Stimulated activated CD4-positive, alpha-beta T cell treated with anti-CD3 and anti-CD28 coated beads, Interleukin-12 subunit alpha, Interleukin-12 subunit beta, amount 100 ng/mL, for 48 hours (primary cell): Measurements from ENCODE around the gene CDH7.

Experiments
- DNase-seq, 3 donors: peaks; one replicate each; pipeline ENCODE4 v3.0.0-alpha.2; 2020; ENCODE audit warnings: low read depth in 2 of 3, low spot score in 1 of 3

CDH7 gene

DNA sequence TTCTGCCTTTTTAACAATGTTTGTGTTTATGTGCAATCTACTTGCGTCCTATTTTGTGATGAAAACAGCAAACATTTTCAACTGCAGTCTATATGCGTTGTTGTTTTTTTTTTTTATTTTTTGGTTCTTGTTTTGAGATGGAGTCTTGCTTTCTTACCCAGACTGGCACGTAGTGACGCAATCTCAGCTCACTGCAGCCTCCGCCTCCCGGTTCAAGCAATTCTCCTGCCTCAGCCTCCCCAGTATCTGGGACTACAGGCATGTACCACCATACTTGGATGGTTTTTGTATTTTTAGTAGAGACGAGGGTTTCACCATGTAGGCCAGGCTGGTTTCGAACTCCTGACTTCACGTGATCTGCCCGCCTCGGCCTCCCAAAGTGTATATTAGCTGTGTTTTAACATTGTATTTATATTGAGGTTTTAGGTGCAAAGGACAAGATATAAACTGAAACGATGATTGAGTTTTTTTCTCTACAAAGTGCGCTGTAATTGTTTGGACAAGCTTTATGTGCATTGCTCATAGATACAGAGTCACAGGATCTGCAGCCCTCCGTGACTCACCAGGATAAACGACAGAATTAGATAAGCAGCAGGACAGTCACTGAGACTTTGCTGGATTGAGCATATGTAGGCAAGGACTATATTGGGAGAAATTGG, 17.4 kb downstream of the CDH7 start:
- DNase-seq = no peak

DNA sequence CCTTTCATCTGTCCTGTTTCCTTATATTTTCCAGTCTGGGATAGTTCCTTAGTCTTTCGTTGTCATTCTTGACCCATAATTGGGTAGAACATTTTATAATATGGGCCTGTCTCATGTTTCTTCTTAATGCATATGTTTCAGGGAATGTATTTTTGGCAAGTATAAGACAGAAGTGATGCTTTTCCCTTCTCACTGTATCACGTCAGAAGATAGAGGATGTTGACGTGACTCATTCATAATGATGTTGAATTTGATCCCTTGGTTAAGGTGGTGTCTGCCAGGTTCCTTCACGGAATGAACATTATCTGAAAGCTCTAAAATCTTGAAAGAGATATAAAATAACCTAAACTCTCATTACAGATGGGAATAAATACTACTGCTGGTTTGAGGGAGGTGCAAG, 18.8 kb downstream of the CDH7 start:
- no peak for DNase-seq

DNA sequence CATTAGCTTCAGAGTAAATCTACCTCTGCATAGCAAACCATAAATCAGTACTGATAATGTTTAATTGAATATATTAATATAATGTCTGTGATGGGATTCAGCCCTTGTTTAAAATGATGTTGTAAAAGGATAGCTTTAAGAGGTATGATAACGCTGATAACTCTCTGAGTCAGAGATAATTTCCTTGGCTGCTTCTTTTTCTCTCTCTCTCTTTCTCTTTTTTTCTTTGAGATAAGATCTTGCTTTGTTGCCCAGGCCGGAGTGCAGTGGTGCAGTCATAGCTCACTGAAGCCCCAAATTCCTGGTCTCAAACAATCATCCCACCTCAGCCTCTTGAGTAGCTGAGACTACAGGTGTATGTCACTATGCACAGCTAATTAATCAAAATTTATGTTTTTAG, 35.7 kb downstream of the CDH7 start:
- DNase-seq = no peak

DNA sequence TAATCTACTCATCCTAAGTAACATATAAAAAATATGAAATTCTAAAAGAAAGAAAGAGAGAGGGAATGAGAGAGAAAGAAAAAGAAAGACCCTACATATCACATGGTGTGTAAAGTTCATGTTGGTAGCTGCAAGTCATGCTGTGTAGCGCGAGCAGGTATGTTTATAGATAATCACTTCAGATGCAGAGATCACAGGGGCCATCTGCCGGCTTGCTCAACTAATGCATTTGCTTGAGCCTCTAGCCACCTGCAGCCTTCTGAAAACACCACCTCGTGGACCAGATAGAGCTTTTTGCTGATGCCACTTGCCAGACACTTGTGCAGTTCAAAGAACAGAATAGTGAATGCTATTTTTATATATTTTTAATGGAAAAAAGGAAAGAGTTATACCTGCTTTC, 37.6 kb downstream of the CDH7 start:
- DNase-seq = no peak

DNA sequence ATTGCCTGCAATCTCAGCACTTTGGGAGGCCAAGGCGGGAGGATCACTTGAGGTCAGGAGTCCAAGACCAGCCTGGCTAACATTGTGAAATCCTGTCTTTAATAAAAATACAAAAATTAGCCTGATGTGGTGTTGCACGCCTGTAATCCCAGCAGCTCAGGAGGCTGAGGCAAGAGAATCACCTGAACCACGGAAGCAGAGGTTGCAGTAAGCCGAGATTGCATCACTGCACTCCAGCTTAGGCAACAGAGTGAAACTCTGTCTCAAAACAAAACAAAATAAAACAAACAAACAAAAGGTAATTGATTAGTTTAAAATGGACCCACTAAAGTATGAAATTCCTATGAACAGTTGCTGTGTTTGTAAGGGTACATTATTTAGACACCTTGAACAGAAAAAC, 39.8 kb downstream of the CDH7 start:
- no peak for DNase-seq

DNA sequence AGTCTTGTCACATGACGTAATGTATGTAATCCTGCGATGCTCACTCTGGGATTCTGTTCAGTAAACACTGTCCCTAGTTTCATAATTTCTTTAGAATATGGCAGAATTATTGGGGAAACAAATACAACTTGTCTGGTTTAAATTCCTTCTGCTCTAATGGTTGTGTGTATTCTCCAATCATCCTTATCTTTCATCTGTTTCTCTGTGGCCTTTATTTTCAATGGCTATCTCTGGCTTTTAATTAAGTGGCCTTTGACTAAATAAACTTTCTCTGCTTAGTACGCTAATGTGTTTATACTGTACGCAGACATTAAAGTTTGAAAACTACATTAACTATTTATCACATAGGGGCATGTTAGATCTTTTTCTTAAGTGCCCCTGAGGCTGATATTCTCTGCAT, 40.9 kb downstream of the CDH7 start:
- no peak for DNase-seq

DNA sequence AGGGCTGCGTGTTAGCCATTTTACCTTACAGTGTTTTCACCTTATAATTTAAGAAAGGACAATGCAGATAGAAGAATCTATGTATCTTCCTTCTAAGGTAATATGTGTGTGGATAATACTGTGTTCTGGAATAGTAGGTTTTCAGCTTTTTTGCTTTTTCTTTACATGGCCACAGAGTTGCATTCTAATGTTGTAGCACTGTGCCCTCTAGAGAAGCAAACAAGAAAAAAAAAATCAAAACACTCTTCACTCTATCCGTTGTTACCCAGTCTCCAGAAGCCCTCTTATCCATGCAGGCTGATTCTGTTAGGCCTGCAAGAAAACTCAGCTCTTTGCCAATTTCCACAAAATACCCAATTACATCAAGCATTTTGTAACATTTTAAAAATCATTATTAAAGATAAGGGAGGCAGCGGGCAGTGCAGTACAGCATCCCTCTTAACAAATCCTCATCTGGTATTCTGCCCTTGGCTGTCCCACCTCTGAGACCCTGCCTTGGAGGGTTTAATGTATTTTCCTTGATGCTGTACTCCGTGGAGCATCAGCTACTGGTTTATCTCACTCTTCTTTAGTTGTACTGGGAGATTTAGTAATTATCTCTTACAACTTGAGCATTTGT, 41.8 kb downstream of the CDH7 start:
- DNase-seq = no peak

DNA sequence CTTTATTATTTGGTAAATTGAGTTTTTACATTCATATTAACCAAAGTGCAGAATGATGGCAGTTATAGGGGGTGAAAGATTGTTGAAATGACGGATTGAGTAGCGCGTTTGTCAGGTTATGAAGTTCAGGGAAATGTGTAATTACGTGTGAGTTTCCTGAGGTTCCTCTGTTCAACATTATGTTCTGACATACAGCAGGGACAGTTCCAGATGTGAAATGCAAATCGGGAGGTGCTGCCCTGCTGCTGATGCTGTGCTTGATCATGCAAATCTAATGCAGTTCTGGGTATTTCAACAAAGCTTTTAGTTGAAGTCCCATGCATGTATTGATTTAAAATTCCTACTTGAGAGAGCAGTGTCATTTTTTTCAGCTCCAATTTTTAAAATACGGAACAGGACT, 57.9 kb downstream of the CDH7 start:
- no peak for DNase-seq

DNA sequence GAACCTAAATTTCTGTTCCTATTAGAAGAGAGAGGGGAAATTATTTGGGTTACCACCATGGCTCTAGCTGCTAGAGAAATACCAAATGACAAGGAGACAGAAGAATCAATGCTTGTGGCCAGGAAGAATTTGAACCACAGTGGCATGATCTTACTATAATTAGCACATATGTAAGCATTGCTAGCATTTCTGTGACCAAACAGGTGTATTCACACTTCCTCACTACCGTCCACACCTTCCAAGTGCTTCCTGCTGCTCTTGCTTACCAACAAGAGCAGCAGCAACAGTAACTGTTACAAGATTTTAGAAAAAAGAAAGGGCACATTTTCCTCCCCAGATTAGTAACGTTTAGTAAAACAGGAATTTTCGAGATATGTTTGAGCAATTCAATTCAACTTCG, 60.5 kb downstream of the CDH7 start:
- no peak for DNase-seq

DNA sequence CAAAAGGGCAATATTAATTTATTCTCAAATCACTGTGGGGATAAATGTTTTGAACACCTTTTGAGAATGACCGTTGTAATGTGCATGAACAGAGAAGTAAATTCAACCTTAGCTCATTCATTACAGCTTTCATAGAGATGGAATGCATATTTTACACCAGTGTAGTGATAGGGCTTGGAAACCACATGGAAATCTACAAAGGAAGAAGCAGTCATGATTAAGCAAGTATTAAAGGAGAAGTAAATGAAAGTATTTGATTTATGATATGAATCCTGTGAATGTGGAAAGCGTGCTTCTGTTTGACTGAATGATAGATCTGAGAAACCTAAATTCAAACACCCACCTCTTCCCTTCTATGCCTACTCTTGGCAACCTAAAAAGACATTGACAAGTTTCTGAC, 64.7 kb downstream of the CDH7 start:
- DNase-seq = no peak

DNA sequence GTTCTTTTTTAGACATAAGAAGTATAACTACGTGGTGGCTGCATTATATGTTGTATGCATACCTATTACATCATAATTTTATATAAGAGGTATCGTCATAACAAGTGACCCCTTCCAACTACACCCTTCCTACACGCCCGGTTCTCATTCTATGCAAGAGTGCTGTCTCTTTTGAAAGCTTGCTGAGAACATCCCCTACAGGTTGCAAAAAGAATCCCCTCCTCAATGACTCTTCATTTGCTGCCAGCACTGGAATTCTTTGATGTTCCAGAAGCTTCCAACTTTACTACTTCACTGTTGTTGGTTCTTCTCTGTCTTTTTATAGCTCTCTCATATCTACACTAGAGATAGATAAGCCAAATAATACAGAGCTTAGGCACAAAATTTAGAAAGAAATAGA, 66.4 kb downstream of the CDH7 start:
- no peak for DNase-seq

DNA sequence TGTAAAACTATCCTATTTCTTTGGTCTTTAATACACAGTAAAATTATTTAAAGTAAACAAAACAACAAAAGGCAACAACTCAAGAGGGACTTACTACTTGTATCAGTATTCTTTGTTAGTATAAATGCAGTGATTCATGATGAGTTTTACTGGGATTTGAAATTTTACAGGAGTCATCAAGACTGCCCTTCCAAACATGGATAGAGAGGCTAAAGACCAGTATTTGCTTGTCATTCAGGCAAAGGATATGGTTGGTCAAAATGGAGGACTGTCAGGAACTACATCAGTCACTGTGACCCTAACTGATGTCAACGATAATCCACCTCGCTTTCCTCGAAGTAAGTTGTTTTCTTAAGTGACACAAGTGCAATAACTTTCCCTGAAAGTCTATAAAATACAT, 71.1 kb downstream of the CDH7 start:
- no peak for DNase-seq

DNA sequence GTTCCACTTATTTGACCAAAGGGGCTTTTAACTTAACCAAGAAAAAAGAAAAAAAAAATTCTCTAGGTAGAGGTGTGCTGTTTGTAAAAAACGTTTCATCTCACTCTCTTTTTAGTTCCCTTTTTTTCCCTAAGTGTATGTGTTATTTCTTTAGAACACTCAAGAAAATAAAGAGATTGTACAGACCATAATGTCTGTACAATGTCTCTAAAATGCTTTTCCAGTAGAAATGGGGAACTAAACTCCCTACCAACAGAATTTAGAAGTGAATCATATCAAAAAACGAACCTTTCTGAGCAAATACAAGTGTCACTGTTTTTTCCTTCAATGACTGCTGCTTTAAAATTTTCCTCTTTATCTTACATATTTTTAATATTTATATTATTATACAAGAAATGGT, 72.0 kb downstream of the CDH7 start:
- no peak for DNase-seq

DNA sequence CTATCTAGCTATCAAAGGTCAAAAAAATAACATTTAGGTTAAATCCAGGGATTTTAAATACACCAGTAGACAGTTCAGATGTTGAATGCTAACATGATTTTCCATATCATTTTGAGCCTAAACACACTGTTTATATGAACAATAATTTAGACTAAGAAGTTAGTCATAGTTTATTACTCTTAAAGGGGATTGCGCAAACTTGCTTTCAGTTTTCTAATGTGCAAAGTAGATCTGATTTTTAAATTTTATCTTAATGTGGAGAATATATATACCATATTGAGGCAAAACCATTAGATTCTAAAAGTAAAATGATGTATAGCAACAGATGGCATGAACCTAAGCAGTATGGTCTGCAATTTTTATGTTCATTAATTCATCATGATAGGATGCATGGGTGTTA, 76.6 kb downstream of the CDH7 start:
- no peak for DNase-seq

DNA sequence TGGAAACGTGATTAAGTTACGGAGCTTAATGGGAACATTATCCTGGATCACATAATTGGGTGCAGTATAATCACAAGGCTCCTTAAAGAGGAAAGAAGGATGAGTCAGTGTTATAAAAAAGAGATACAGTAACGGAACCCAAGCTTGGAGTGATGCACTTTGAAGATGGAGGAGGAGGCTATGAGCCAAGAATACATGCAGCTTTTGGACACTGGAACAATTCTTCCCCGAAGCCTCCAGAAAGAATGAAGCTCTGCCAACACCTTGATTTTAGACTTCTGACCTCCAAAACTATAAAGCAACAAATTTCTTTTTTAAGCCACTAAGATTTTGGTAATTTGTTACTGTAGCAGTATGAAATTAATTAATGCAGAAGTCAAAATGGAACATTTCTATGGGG, 85.1 kb downstream of the CDH7 start:
- no peak for DNase-seq

DNA sequence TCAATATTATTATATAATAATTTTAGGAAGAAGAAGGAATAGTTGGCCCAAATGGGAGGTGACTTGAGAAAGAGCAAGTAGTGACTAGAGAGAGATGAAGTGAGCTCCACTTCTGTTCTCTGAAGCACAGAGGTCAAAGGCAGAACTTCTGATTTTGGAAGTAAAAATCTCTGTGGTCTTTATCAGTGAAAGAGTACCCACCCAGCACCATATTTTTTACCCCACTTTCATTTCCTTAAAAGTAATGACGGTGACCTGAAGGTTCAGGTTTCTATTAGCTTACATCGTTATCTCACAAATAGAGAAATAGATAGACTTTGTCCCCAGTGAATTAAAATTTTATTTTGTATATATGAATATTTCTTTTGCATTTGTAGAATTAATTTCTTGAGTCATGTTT, 95.3 kb downstream of the CDH7 start:
- DNase-seq = no peak

DNA sequence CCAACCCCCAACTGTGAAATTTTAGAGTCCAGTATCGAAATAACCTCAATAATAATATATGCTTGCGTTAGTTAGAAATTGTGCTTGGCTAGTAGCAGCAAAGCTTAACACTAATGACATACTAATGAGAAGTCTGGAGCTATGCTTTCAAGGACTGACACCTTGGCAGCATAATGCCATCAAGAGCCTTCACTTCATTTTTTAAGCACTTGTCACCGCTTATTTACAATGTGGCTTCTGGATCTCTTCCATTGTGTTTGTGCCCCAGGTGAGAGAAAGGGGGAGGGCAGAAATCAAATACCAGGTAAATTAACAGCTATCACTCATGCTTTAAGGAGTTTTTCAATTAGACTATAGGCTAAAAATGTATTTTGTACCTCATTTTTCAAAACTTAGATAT, 101.5 kb downstream of the CDH7 start:
- DNase-seq = no peak

DNA sequence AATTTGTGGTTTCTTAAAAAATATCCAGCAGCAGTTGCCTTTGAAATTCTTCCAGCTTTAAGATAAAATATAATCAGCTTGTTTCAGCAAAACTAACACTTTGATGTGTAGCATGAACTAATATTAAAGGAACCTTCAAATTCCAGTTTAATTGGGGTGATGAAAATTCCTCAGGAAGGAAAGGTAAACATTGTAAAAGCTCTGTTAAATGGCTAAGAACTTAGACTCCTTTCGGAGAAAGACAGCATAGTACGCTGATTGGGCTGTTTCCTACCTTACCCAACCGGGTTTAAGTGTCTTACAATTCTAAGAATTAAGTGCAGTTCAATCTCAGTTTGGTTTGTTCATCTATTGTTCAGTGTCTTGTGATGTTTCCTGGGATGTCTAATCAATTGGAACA, 108.3 kb downstream of the CDH7 start:
- DNase-seq = no peak

DNA sequence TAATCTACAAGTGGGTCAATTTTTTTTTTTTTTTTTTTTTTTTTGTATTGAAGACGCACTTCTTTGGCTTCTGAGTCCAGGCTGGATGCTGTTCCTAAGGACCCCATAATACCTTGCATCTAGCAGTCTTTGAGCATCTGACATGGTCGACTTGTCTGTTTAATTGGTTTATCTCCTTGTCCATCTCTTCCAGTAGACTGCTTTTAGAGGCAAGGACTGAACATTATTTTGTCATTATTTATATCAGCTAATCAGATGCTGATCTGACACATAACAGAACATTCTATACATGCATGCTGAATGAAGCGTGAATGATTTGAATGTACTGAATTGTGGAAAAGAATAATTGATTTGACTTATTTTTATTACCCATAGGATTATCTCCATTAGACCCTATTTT, 118.7 kb downstream of the CDH7 start:
- no peak for DNase-seq

DNA sequence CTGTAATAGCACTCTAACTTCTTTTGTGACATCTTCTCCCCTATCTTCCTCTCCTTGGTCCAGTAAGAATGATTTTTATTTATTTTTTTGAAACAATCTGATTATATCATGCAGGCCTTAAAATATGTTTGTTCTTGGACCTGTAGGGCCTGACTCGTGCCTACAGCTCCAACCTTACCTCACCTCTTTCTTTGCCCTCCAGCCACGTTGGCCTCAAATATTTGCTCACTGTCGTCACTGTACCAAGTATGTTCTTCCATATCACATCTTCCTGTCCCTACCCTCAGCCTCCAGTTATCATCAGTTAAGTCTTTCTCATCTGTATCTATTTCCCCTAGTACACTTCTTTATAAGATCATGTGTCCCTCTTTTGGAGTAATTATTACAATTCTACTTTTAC, 125.5 kb downstream of the CDH7 start:
- DNase-seq = no peak

DNA sequence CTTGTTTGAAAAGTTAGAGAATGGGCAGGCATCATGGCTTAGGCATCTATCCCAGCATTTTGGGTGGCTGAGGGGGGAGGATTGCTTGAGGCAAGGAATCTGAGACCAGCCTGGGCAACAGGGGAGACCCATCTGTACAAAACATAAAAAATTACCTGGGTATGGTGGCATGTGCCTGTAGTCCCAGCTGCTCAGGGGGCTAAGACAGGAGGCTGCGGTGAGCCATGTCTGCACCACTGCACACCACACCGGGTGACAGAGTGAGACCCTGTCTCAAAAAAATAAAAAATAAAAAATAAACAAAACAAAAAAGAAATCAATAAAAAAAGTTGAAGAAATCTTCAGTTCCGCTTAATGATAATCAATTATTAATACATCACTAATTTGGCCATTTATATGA, 146.5 kb downstream of the CDH7 start:
- no peak for DNase-seq

DNA sequence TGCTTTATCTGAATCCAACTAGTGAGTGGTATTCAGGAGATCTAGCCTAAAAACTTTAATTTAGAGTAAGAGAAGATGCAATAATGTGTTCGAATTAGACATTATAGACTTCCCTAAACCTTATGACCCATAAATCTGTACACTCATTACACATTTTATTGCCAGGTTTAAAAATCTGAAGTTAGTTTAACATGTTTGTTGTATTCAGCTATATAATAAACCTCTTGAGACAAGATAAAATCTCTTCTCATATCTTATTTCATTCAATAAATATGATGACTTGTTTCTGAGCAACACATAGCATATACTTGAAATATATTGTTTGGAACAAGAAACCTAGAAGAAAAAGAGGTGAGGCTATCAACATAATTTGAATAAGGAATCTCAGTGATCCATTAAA, 150.7 kb downstream of the CDH7 start:
- no peak for DNase-seq

DNA sequence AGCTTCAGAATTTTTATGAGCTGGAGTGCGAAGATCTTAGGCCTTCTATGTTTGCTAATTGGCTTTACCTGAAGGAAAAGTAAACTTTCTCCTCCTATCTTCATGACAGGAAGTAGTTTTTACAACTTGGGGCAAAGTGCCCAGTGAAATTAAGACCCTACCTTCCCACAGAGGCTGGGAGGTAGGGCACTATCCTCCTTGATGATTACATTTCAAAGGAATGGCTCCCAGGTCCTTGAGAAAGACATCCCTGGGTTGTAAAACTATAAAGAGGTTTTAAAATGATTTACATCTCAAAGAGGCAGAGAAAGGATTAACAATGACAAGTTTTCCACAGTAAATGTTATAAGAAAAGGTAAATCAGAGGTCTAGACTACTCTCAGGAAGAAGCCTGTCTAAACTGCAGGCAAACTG, 155.8 kb downstream of the CDH7 start:
- no peak for DNase-seq

DNA sequence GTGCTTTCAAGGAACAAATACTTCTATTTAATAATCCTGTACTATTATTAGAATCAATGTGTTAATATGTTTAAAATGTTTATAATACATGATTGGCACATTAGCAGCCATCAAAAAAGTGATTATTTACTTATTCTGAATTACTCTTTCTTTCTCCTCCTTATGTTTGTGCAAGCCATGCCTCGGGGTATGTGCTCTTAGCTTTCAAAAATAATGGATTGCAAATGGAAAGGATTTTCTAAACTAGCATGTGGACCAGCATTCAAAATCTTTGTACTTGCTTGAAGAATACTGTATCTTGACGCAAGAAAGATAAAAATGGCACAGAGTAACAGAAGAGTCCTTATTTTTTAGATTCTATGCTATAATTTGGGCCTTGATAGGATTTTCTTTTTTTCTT, 156.5 kb downstream of the CDH7 start:
- DNase-seq = no peak
